Measurements from ENCODE around the gene SAGE1. TPM values are rescaled to one million over a fixed set of nuclear protein-coding genes. Genes with fewer than 3 reads are reported as not detected.
"Not testable (repeated sequence)": the region's sequence is repeated elsewhere in the genome, so short reads cannot be mapped to it uniquely, and the experiment has no call there.

SAGE1 gene
- not detected for total RNA-seq

DNA sequence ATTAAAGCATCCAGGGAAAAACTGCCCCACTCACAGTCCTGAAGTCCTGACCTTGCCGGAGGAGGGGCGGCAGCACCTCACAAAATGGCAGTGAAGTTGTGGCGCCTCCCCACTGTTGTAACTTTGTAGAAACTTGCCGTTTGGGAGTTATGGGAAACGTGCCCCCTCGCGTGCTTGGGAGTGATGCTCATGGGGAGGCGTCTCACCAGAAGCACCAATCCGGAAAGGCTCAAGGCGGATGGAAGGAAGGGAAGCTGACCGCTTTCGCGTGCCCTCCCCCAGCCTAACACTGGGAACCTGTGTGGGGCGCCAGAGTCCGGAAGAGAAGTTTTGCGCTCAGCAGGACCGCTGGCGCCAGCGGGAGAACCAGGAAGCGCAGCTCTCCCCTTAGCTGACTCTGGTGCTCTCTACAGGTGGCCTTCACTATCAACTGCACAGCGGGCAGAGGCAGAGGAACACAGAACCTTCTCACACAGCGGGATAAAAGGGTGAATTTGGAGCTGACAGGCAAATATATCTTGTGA lies at the start of gene SAGE1, which contains the start of gene CT45A10:
TSS of gene SAGE1 (plus strand) at position 423 of the 524 bp plus-strand sequence. CDS start 2,527 bp downstream, outside the sequence.
TSS of gene CT45A10 (minus strand) at position 151 of the 524 bp plus-strand sequence. CDS start 8,100 bp downstream, outside the sequence.
- TF ChIP-seq, protein P1, sequence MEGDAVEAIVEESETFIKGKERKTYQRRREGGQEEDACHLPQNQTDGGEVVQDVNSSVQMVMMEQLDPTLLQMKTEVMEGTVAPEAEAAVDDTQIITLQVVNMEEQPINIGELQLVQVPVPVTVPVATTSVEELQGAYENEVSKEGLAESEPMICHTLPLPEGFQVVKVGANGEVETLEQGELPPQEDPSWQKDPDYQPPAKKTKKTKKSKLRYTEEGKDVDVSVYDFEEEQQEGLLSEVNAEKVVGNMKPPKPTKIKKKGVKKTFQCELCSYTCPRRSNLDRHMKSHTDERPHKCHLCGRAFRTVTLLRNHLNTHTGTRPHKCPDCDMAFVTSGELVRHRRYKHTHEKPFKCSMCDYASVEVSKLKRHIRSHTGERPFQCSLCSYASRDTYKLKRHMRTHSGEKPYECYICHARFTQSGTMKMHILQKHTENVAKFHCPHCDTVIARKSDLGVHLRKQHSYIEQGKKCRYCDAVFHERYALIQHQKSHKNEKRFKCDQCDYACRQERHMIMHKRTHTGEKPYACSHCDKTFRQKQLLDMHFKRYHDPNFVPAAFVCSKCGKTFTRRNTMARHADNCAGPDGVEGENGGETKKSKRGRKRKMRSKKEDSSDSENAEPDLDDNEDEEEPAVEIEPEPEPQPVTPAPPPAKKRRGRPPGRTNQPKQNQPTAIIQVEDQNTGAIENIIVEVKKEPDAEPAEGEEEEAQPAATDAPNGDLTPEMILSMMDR (IDR thresholded peaks at IDR 0.05), result no peak
- TF ChIP-seq POLR2A (IDR thresholded peaks at IDR 0.05), result no peak
- no peaks in the 10 kb centered on the region for H3K4me1 ChIP-seq
- H3K9me3 ChIP-seq, result no peaks in the 10 kb centered on the region
- no peaks in the 10 kb centered on the region for H3K36me3 ChIP-seq
- no peak within 1 kb of the TSS for H3K27ac ChIP-seq
- H3K27me3 ChIP-seq, result no peaks in the 10 kb centered on the region
- DNase-seq, result no peak
- intact Hi-C loops (cut with DNase I), result no loop called here
- no peak within 1 kb of the TSS for H3K4me3 ChIP-seq (replicated peaks in 1 of 3)
- WGBS, 2 donors, result 89 to 94% methylated on average over 2 to 19 of the region's 22 CpGs

- H3K9me3 ChIP-seq; intact Hi-C loops (cut with DNase I); H3K27ac ChIP-seq; H3K4me1 ChIP-seq; H3K36me3 ChIP-seq; DNase-seq; H3K27me3 ChIP-seq; H3K4me3 ChIP-seq (replicated peaks in 1 of 3): not testable (repeated sequence)
- no CpG with 5 or more reads among the region's 17 CpGs for WGBS, 2 donors
Measured at GRCh38 chrX:135854438-135854837, 39.1 kb upstream of the SAGE1 start, which contains the start of gene CT45A8. TSS of gene CT45A8 (minus strand) at chrX:135854538. CDS start at chrX:135850783, 3,755 bp downstream.

DNA sequence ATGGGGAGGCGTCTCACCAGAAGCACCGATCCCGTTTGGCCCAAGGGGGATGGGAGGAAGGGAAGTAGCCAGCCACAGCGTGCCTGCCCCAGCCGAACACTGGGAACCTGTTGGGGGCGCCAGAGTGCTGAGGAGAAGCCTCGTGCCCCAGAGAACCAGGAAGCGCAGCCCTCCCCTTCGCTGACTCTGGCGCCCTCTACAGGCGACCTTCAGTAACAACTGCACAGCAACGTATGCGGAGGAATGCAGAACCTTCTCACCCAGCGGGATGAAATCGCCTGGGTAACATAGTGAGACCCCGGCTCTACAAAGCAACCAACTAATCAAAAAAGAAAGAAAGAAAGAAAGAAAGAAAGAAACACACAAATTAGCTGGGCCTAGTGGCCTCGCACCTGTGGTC lies 21.8 kb upstream of the SAGE1 start, which contains the start of gene CT45A9:
TSS of gene CT45A9 (minus strand) at position 101 of the 400 bp plus-strand sequence. CDS start 3,751 bp downstream, outside the sequence.
- H3K27me3 ChIP-seq; H3K27ac ChIP-seq; H3K4me3 ChIP-seq (replicated peaks in 1 of 3); H3K9me3 ChIP-seq; DNase-seq; intact Hi-C loops (cut with DNase I); H3K4me1 ChIP-seq; H3K36me3 ChIP-seq: not testable (repeated sequence)
- WGBS, 2 donors, result no CpG with 5 or more reads among the region's 17 CpGs

DNA sequence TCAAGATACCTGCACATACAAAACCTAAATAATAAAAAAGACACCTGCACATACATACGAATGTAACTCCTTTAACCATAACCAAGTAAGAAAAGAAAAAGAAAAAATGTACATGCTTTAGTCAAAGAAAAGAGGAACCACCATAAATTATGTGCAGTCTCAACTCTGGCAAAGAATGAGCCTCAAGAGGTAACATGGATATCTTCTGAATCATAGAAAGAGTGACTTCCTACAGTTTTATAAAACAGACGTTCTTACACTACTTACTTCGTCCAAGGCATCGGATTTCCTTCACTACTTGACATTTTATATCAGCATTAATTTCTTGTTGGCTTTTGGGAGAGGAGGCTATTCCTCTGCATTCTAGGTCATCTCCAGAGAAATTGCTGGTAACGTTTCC lies 10.8 kb upstream of the SAGE1 start:
- H3K27ac ChIP-seq; intact Hi-C loops (cut with DNase I); H3K27me3 ChIP-seq; H3K9me3 ChIP-seq; DNase-seq; H3K36me3 ChIP-seq; H3K4me1 ChIP-seq; H3K4me3 ChIP-seq (replicated peaks in 1 of 3): not testable (repeated sequence)
- WGBS, 2 donors, result 63 to 69% methylated on average over 4 to 5 of the region's 5 CpGs

DNA sequence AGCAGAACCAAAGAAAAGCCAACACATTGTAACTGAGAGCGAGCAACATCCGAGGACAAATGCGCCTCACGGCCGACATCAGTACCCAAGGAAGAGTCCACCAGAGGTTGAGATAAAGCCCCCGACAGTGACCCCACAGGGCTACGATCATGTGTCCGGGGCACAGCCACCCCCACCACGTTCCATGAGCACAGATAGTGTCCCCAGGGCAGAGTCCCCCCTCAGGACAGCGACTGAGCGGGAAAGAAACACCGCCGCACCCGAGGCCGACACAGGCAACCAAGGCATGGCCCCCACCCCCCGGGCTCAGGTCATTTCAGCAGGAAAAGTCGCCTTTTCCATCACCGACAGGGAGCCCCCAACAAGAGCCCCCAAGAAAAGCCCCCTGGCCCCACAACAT lies 5.3 kb upstream of the SAGE1 start:
- H3K27me3 ChIP-seq; DNase-seq; H3K36me3 ChIP-seq; H3K4me3 ChIP-seq (replicated peaks in 1 of 3); H3K4me1 ChIP-seq; H3K9me3 ChIP-seq; intact Hi-C loops (cut with DNase I); H3K27ac ChIP-seq: not testable (repeated sequence)
- 91 to 92% methylated on average over 8 to 9 of the region's 18 CpGs for WGBS, 2 donors

DNA sequence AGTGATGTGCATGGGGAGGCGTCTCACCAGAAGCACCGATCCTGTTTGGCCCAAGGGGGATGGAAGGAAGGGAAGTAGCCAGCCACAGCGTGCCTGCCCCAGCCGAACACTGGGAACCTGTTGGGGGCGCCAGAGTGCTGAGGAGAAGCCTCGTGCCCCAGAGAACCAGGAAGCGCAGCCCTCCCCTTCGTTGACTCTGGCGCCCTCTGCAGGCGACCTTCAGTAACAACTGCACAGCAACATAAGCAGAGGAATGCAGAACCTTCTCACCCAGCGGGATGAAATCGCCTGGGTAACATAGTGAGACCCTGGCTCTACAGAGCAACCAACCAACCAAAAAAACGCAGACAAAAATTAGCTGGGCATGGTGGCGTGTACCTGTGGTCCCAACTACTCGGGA lies 4.5 kb upstream of the SAGE1 start:
- H3K27me3 ChIP-seq; H3K4me3 ChIP-seq (replicated peaks in 1 of 3); DNase-seq; intact Hi-C loops (cut with DNase I); H3K9me3 ChIP-seq; H3K27ac ChIP-seq; H3K36me3 ChIP-seq; H3K4me1 ChIP-seq: not testable (repeated sequence)
- 86 to 94% methylated on average over 4 to 5 of the region's 15 CpGs for WGBS, 2 donors

- TF ChIP-seq POLR2A (IDR thresholded peaks at IDR 0.05), result no peak
- TF ChIP-seq, protein P1 (IDR thresholded peaks at IDR 0.05), result no peak
- Histone ChIP-seq H3K27me3 (no peaks in the 10 kb centered on the region), H3K36me3 (no peaks in the 10 kb centered on the region), H3K9me3 (no peaks in the 10 kb centered on the region), H3K4me3 (replicated peaks in 1 of 3) (no peak overlapping the region), H3K4me1 (no peaks in the 10 kb centered on the region), H3K27ac (no peak overlapping the region)
- intact Hi-C loops (cut with DNase I), result no loop called here
- WGBS, 2 donors, result 89 to 91% methylated on average over 6 to 11 of the region's 14 CpGs
- no peak for DNase-seq
Measured at GRCh38 chrX:135890087-135890585, 3.4 kb upstream of the SAGE1 start.

Measured in thyroid gland (tissue), 4 donors.